Posterior cingulate gyrus (tissue), 11 donors: ENCODE results near the gene C19orf67.
A peak's percentile ranks its signal among the peaks of the same experiment; 100 is the strongest.
"Not testable (repeated sequence)": the region's sequence is repeated elsewhere in the genome, so short reads cannot be mapped to it uniquely, and the experiment has no call there.

Source experiments
- DNase-seq, 10 donors: peaks; one replicate each; pipeline versions ENCODE4 v3.0.0 to v3.0.0-alpha.2; 2020 to 2021; ENCODE audit warnings: mixed read lengths in 3 of 10
- intact Hi-C: fragments of 100-400 bp; cut with DNase I; formaldehyde crosslinking; loops from one replicate; pipeline ENCODE4 v1.15.1; 2023

C19orf67 gene

GRCh38 chr19:14061081-14061749, 24.4 kb downstream of the C19orf67 start:
- DNase-seq, result no peak
- intact Hi-C loops, result no loop called here

DNA sequence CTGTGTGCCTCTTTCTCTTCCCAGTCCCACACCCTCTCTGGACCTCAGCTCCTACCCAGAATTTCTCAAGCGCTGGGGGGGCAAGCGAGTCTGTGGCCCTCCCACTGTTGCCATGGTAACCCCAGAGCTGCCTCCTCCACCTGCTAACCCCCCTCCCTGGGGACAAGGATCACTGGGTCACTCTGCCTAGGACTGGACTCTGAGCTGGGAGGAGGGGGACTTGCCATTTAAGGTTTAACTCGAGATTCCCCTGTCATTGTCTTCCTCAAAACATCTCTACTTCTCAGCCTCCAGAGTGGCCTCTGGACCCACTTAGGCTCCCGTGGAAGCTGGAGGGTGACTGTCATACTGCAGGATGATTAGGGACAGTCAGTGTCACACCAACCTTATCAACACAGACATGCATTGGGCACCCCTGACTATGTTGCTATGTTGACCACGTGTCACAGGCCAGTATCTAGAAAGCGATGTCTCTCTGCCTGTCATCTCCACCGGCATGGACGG, 25.9 kb downstream of the C19orf67 start:
- intact Hi-C loops, result no loop called here
- no peak for DNase-seq

- intact Hi-C loops, result no loop called here
- DNase-seq, result no peak
These were observed 26.5 kb downstream of the C19orf67 start for GRCh38 chr19:14059093-14059480.

GRCh38 chr19:14058182-14059092, 27.1 kb downstream of the C19orf67 start:
- intact Hi-C loops, result no loop called here
- DNase-seq, result no peak

- DNase-seq, result no peak
- intact Hi-C loops, result no loop called here
These were observed 28.7 kb downstream of the C19orf67 start for GRCh38 chr19:14056741-14057356.

- intact Hi-C loops, result no loop called here
- no peak for DNase-seq
These were observed 29.4 kb downstream of the C19orf67 start for GRCh38 chr19:14056069-14056666.

DNA sequence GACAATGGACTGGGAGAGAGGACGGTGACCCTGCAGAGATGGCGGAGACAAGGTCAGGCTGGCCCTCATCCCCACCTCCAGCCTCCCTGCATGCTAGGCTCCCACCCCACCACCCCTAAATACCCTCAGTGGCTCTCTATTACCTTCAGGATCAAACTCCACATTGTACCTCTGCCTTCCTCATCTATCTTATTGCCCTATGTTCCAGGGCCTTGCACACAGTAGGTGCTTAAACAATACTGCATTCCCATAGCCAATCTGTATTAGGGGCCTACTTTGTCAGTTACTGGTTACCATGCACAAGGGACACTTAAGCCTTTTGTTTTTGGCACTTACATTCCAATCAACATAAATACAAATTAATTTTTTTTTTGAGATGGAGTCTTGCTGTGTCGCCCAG, 30.2 kb downstream of the C19orf67 start:
- intact Hi-C loops, result no loop called here
- no peak for DNase-seq

GRCh38 chr19:14054721-14055120, 30.9 kb downstream of the C19orf67 start:
- no peak for DNase-seq
- intact Hi-C loops, result no loop called here

DNA sequence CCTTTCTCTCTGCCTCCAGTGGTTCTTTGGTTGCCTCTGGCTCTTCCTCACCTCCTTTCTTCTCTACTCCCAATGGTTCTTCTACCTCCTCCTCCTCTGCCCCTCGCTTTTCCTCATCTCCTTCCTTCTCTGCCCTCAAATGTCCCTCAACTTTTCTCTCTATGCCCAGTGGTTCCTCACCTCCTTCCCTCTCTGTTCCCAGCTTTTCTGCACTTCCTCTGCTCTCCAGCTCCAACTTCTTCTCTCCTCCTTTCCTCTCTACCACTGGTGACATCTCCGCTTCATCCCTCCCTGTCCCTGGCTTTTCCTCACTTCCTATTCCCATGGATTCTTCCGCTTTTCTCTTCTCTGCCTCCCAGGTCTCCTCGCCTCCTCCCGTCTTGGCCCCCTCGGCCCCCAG, 31.5 kb downstream of the C19orf67 start:
- DNase-seq, result no peak
- intact Hi-C loops, result no loop called here

- no peak for DNase-seq
- intact Hi-C loops, result no loop called here
These were observed 32.1 kb downstream of the C19orf67 start for GRCh38 chr19:14053500-14053899.

GRCh38 chr19:14053032-14053431, 32.6 kb downstream of the C19orf67 start:
- no peak for DNase-seq
- intact Hi-C loops, result no loop called here

GRCh38 chr19:14052470-14052869, 33.1 kb downstream of the C19orf67 start:
- DNase-seq, result no peak
- intact Hi-C loops, result no loop called here

DNA sequence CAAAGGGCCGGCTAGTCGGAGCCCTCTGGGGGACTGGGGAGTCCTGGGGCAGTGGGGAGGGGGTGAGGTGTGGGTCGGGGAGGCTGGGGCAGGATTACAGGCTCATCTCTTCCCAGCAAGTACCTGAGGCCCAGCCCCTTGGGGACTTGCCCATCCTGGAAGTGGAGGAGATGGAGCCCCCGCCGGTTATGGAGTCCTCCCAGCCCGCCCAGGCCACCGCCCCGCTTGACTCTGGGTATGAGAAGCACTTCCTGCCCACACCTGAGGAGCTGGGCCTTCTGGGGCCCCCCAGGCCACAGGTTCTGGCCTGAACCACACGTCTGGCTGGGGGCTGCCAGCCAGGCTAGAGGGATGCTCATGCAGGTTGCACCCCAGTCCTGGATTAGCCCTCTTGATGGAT, 33.6 kb downstream of the C19orf67 start:
- DNase-seq, result no peak
- intact Hi-C loops, result no loop called here

DNA sequence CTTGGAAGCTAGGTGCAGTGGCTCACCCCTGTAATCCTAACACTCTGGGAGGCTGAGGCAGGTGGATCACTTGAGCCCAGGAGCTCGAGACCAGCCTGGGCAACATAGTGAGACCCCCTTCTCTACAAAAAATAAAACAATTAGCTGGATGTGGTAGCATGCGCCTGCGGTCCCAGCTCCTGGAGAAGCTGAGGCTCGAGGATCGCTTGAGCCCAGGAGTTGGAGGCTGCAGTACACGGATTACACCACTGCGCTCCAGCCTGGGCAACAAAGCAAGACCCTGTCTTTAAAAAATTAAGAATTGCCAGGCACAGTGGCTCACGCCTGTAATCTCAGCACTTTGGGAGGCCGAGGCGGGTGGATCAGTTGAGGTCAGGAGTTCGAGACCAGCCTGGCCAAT, 34.6 kb downstream of the C19orf67 start:
- DNase-seq, intact Hi-C loops: not testable (repeated sequence)

- intact Hi-C loops, result no loop called here
- DNase-seq, result no peak
These were observed 35.1 kb downstream of the C19orf67 start for GRCh38 chr19:14050512-14050911.

- intact Hi-C loops, result no loop called here
- DNase-seq, result peak in 3 of 10 donors; percentile 17 to 40 (median 29)
These were observed 37.0 kb downstream of the C19orf67 start for GRCh38 chr19:14048443-14049153.

- intact Hi-C loops, DNase-seq: not testable (repeated sequence)
These were observed 37.7 kb downstream of the C19orf67 start for GRCh38 chr19:14047866-14048265.

DNA sequence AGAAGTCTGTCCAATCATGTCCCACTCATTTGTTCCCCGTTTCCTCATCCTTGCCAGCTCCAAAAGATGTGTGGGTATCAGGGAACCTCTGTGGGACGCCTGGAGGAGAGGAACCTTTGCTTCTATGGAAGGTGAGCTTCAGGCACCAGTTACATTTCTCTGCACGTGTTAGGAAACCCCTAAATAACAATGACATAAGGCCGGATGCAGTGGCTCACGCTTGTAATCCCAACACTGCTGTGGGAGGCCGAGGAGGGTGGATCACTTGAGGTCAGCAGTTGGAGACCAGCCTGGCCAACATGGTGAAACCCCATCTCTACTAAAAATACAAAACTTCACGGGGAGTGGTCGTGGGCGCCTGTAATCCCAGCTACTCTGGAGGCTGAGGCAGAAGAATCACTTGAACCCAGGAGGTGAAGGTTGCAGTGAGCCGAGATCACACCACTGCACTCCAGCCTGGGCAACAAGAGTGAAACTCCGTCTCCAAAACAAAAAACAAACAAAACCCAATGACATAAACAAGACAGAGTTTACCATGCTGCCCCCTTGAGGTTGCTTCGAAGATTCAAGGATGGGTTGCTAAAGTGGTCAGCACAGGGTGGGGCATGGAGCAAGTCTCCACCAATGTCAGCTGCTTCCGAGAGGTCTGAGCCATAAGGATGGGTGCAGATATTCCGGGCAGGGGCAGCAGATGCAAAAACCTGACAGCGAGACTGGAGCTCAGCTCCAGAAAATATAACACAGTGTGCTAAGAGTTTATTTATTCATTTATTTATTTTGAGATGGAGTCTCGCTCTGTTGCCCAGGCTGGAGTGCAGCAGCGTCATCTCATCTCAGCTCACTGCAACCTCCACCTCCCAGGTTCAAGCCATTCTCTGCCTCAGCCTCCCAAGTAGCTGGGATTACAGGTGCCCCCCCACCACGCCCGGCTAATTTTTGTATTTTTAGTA, 42.6 kb downstream of the C19orf67 start:
- peak in 3 of 10 donors; percentile 27 to 34 (median 30) for DNase-seq
- intact Hi-C loops, result not testable (repeated sequence)

DNA sequence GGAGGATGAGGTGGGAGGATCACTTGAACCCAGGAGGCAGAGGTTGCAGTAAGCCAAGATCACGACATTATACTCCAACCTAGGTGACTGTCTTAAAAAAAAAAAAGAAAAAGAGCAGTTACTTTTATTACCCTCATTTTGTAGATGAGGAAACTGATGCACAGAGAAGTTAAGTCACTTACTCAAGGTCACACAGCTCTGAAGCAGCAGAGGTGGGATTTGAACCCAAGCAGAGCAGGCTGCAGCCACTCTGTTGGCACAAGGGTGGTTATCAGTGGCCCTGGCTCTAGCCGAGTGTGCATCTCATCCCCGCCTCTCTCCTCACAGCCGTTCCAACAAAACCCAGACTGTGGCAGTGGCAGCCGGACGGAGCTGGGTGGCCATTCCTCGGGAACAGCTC, 46.4 kb downstream of the C19orf67 start:
- no peak for DNase-seq
- intact Hi-C loops, result no loop called here
